IMR-90 (cell line): ENCODE results near the gene RCHY1. TPM values are rescaled to one million over a fixed set of nuclear protein-coding genes. Genes with fewer than 3 reads are reported as not detected.

Experiments used
- polyA plus RNA-seq, 3 experiments: library from polyadenylated mRNA; depleted of rRNA; stranded (reverse); fragments of >200 nt; gene quantifications; 2 replicates each; pipeline ENCODE4 v1.2.3, GENCODE V29; 2012; ENCODE audit warnings: low replicate concordance in 1 of 3
- total RNA-seq: library from RNA; depleted of rRNA; stranded (reverse); fragments of >200 nt; gene quantifications from 2 replicates; pipeline ENCODE4 v1.2.3, GENCODE V29; 2012; rRNA removed

RCHY1 gene
- total and polyA plus RNA-seq, 2 of the 4 experiments (the other 2 are of a cell fraction) = 20.1 to 22.4 TPM

Other genes with a start within 250 kb of the RCHY1 start
- gene THAP6, start 70 bp upstream of the RCHY1 start, total RNA-seq = 7.0 and 12.8 TPM in 2 replicates
- 4.1 and 6.3 TPM in 2 replicates for gene THAP6, start 70 bp upstream of the RCHY1 start, polyA plus RNA-seq (2012; rRNA removed)
- gene ODAPH, start 41.7 kb upstream of the RCHY1 start, total RNA-seq = not detected in 2 replicates
- gene ODAPH, start 41.7 kb upstream of the RCHY1 start, polyA plus RNA-seq (2012; rRNA removed) = not detected in 2 replicates
- gene CDKL2, start 116.1 kb upstream of the RCHY1 start, total RNA-seq = under 0.01 and 0.18 TPM in 2 replicates
- 0.09 TPM in 1 of 2 replicates, not detected in the other for gene CDKL2, start 116.1 kb upstream of the RCHY1 start, polyA plus RNA-seq (2012; rRNA removed)
- 183 and 306 TPM in 2 replicates for gene G3BP2, start 159.0 kb upstream of the RCHY1 start, total RNA-seq
- 63.3 and 80.5 TPM in 2 replicates for gene G3BP2, start 159.0 kb upstream of the RCHY1 start, polyA plus RNA-seq (2012; rRNA removed)
- 121 and 181 TPM in 2 replicates for gene USO1, start 210.2 kb upstream of the RCHY1 start, total RNA-seq
- 48.1 and 63.7 TPM in 2 replicates for gene USO1, start 210.2 kb upstream of the RCHY1 start, polyA plus RNA-seq (2012; rRNA removed)